Activated naive CD8-positive, alpha-beta T cell treated with anti-CD3 and anti-CD28 coated beads, Interleukin-2, amount 50 U/mL, for 24 hours (primary cell): ENCODE data around the gene POMT1.

Source experiments
- ATAC-seq: fragments of 150-1000 bp; cut with Tn5 transposase; one replicate; pipeline ENCODE4 v1.10.0; 2021
- DNase-seq: peaks from one replicate; pipeline ENCODE4 v3.0.0; 2021
- H3K27ac Mint-ChIP-seq: one replicate; pipeline ENCODE4 v1.8.0; 2021; ENCODE audit warnings: mild to moderate bottlenecking, mixed read lengths
- H3K27me3 Mint-ChIP-seq: one replicate; pipeline ENCODE4 v1.8.0; 2021; ENCODE audit warnings: mixed read lengths
- H3K36me3 Mint-ChIP-seq: one replicate; pipeline ENCODE4 v1.8.0; 2021; ENCODE audit warnings: low read depth, mixed read lengths
- H3K4me1 Mint-ChIP-seq: one replicate; pipeline ENCODE4 v1.8.0; 2021; ENCODE audit warnings: mixed read lengths
- H3K4me3 Mint-ChIP-seq: one replicate; pipeline ENCODE4 v1.8.0; 2021; ENCODE audit warnings: mild to moderate bottlenecking, moderate library complexity, mixed read lengths
- H3K9me3 Mint-ChIP-seq: one replicate; pipeline ENCODE4 v1.8.0; 2021; ENCODE audit warnings: mixed read lengths

The POMT1 gene

GRCh38 chr9:131473198-131473885 is 29.4 kb upstream of the POMT1 start:
- Mint-ChIP-seq H3K27me3 (no peaks in the 10 kb centered on the region), H3K9me3 (no peaks in the 10 kb centered on the region), H3K4me3 (no peak overlapping the region), H3K4me1 (no peaks in the 10 kb centered on the region), H3K36me3 (peaks cover 40% of the 10 kb centered on the region), H3K27ac (no peak overlapping the region)
- DNase-seq: no peak
- ATAC-seq: no peak

GRCh38 chr9:131473891-131474290 is 28.8 kb upstream of the POMT1 start:
- H3K4me3 Mint-ChIP-seq: no peak overlapping the region
- no peaks in the 10 kb centered on the region for H3K4me1 Mint-ChIP-seq
- no peaks in the 10 kb centered on the region for H3K9me3 Mint-ChIP-seq
- DNase-seq (no peak), ATAC-seq (no peak)
- H3K27ac Mint-ChIP-seq: no peak overlapping the region
- no peaks in the 10 kb centered on the region for H3K27me3 Mint-ChIP-seq
- peaks cover 42% of the 10 kb centered on the region for H3K36me3 Mint-ChIP-seq

- H3K36me3 Mint-ChIP-seq: peaks cover 44% of the 10 kb centered on the region
- H3K27me3 Mint-ChIP-seq: no peaks in the 10 kb centered on the region
- DNase-seq: no peak
- H3K27ac Mint-ChIP-seq: no peak overlapping the region
- H3K4me1 Mint-ChIP-seq: no peaks in the 10 kb centered on the region
- H3K4me3 Mint-ChIP-seq: no peak overlapping the region
- H3K9me3 Mint-ChIP-seq: no peaks in the 10 kb centered on the region
- ATAC-seq: no peak
Observed at GRCh38 chr9:131474711-131475110, 28.0 kb upstream of the POMT1 start.

- ATAC-seq (no peak), DNase-seq (no peak)
- H3K27me3 Mint-ChIP-seq: no peaks in the 10 kb centered on the region
- H3K4me1 Mint-ChIP-seq: no peaks in the 10 kb centered on the region
- peaks cover 44% of the 10 kb centered on the region for H3K36me3 Mint-ChIP-seq
- H3K4me3 Mint-ChIP-seq: no peak overlapping the region
- no peak overlapping the region for H3K27ac Mint-ChIP-seq
- H3K9me3 Mint-ChIP-seq: no peaks in the 10 kb centered on the region
Observed at GRCh38 chr9:131475111-131475955, 27.4 kb upstream of the POMT1 start.

- DNase-seq (no peak), ATAC-seq (no peak)
- Mint-ChIP-seq H3K27me3 (no peaks in the 10 kb centered on the region), H3K4me3 (no peak overlapping the region), H3K9me3 (no peaks in the 10 kb centered on the region), H3K27ac (no peak overlapping the region), H3K4me1 (no peaks in the 10 kb centered on the region), H3K36me3 (peaks cover 41% of the 10 kb centered on the region)
Observed at GRCh38 chr9:131475956-131476776, 26.6 kb upstream of the POMT1 start.

- DNase-seq (no peak), ATAC-seq (no peak)
- Mint-ChIP-seq H3K9me3 (no peaks in the 10 kb centered on the region), H3K4me1 (no peaks in the 10 kb centered on the region), H3K36me3 (peaks cover 37% of the 10 kb centered on the region), H3K27ac (no peak overlapping the region), H3K4me3 (no peak overlapping the region), H3K27me3 (no peaks in the 10 kb centered on the region)
Observed at GRCh38 chr9:131476777-131477345, 25.9 kb upstream of the POMT1 start.

GRCh38 chr9:131477367-131477766 is 25.4 kb upstream of the POMT1 start:
- H3K4me3 Mint-ChIP-seq: no peak overlapping the region
- H3K9me3 Mint-ChIP-seq: no peaks in the 10 kb centered on the region
- H3K4me1 Mint-ChIP-seq: no peaks in the 10 kb centered on the region
- peaks cover 41% of the 10 kb centered on the region for H3K36me3 Mint-ChIP-seq
- no peak overlapping the region for H3K27ac Mint-ChIP-seq
- H3K27me3 Mint-ChIP-seq: no peaks in the 10 kb centered on the region
- ATAC-seq: no peak
- DNase-seq: no peak

- Mint-ChIP-seq H3K36me3 (peaks cover 42% of the 10 kb centered on the region), H3K27me3 (no peaks in the 10 kb centered on the region), H3K4me1 (no peaks in the 10 kb centered on the region), H3K27ac (no peak overlapping the region), H3K9me3 (no peaks in the 10 kb centered on the region), H3K4me3 (no peak overlapping the region)
- DNase-seq: no peak
- no peak for ATAC-seq
Observed at GRCh38 chr9:131477816-131478419, 24.8 kb upstream of the POMT1 start.

- H3K9me3 Mint-ChIP-seq: no peaks in the 10 kb centered on the region
- H3K27me3 Mint-ChIP-seq: no peaks in the 10 kb centered on the region
- H3K4me1 Mint-ChIP-seq: no peaks in the 10 kb centered on the region
- peak; percentile 67 for DNase-seq
- H3K4me3 Mint-ChIP-seq: no peak overlapping the region
- H3K36me3 Mint-ChIP-seq: peaks cover 44% of the 10 kb centered on the region
- no peak overlapping the region for H3K27ac Mint-ChIP-seq
- peak; percentile 25 for ATAC-seq
Observed at GRCh38 chr9:131478421-131478868, 24.3 kb upstream of the POMT1 start.

GRCh38 chr9:131478911-131479310 is 23.8 kb upstream of the POMT1 start:
- Mint-ChIP-seq H3K36me3 (peaks cover 43% of the 10 kb centered on the region), H3K27ac (no peak overlapping the region)

GRCh38 chr9:131480258-131480657 is 22.5 kb upstream of the POMT1 start:
- no peak for ATAC-seq
- Mint-ChIP-seq H3K27ac (no peak overlapping the region), H3K27me3 (no peaks in the 10 kb centered on the region), H3K4me3 (no peak overlapping the region), H3K4me1 (no peaks in the 10 kb centered on the region), H3K36me3 (peaks cover 37% of the 10 kb centered on the region), H3K9me3 (no peaks in the 10 kb centered on the region)
- DNase-seq: no peak

More at GRCh38 chr9:131478911-131479310, 23.8 kb upstream of the POMT1 start:
- ATAC-seq: no peak
- no peak overlapping the region for H3K4me3 Mint-ChIP-seq
- DNase-seq: no peak
- H3K27me3 Mint-ChIP-seq: no peaks in the 10 kb centered on the region
- H3K4me1 Mint-ChIP-seq: no peaks in the 10 kb centered on the region
- no peaks in the 10 kb centered on the region for H3K9me3 Mint-ChIP-seq

- ATAC-seq: no peak
- Mint-ChIP-seq H3K27me3 (no peaks in the 10 kb centered on the region), H3K27ac (no peak overlapping the region), H3K4me3 (no peak overlapping the region), H3K9me3 (no peaks in the 10 kb centered on the region), H3K4me1 (no peaks in the 10 kb centered on the region), H3K36me3 (peaks cover 38% of the 10 kb centered on the region)
- no peak for DNase-seq
Observed at GRCh38 chr9:131481441-131482342, 21.0 kb upstream of the POMT1 start.

- DNase-seq (no peak), ATAC-seq (no peak)
- H3K36me3 Mint-ChIP-seq: peaks cover 44% of the 10 kb centered on the region
- no peaks in the 10 kb centered on the region for H3K27me3 Mint-ChIP-seq
- no peak overlapping the region for H3K4me3 Mint-ChIP-seq
- H3K4me1 Mint-ChIP-seq: no peaks in the 10 kb centered on the region
- H3K27ac Mint-ChIP-seq: peak overlapping the region; percentile 52
- H3K9me3 Mint-ChIP-seq: no peaks in the 10 kb centered on the region
Observed at GRCh38 chr9:131482343-131483006, 20.2 kb upstream of the POMT1 start.
